AG08395 (cell line): Measurements from ENCODE around the gene CFDP1.

Source experiments
- DNase-seq: peaks from one replicate; pipeline ENCODE4 v3.0.0; 2012; ENCODE audit warnings: mixed read lengths, low spot score

Gene CFDP1

GRCh38 chr16:75406943-75407342, 26.4 kb downstream of the CFDP1 start:
- no peak for DNase-seq

GRCh38 chr16:75402821-75403475, 30.4 kb downstream of the CFDP1 start:
- peak; percentile 43 for DNase-seq

GRCh38 chr16:75402159-75402820, 31.0 kb downstream of the CFDP1 start:
- peak; percentile 44 for DNase-seq

- no peak for DNase-seq
These were observed 31.6 kb downstream of the CFDP1 start for GRCh38 chr16:75401691-75402090.

- DNase-seq: no peak
These were observed 35.0 kb downstream of the CFDP1 start for GRCh38 chr16:75398333-75398732.

GRCh38 chr16:75394941-75395340, 38.4 kb downstream of the CFDP1 start:
- DNase-seq: no peak

GRCh38 chr16:75392906-75393305, 40.4 kb downstream of the CFDP1 start:
- no peak for DNase-seq

- no peak for DNase-seq
These were observed 42.2 kb downstream of the CFDP1 start for GRCh38 chr16:75390926-75391653.

GRCh38 chr16:75389096-75389690, 44.1 kb downstream of the CFDP1 start:
- no peak for DNase-seq

GRCh38 chr16:75387951-75388350, 45.4 kb downstream of the CFDP1 start:
- no peak for DNase-seq

GRCh38 chr16:75385507-75386152, 47.7 kb downstream of the CFDP1 start:
- DNase-seq: peak; percentile 55

- DNase-seq: no peak
These were observed 50.2 kb downstream of the CFDP1 start for GRCh38 chr16:75383141-75383540.

GRCh38 chr16:75382611-75383010, 50.7 kb downstream of the CFDP1 start:
- no peak for DNase-seq

- no peak for DNase-seq
These were observed 52.4 kb downstream of the CFDP1 start for GRCh38 chr16:75380870-75381269.

- DNase-seq: no peak
These were observed 53.1 kb downstream of the CFDP1 start for GRCh38 chr16:75379911-75380847.

- DNase-seq: no peak
These were observed 54.0 kb downstream of the CFDP1 start for GRCh38 chr16:75379339-75379738.

GRCh38 chr16:75378616-75379015, 54.7 kb downstream of the CFDP1 start:
- DNase-seq: no peak

- peak; percentile 86 for DNase-seq
These were observed 55.4 kb downstream of the CFDP1 start for GRCh38 chr16:75377729-75378386.

GRCh38 chr16:75376475-75377161, 56.7 kb downstream of the CFDP1 start:
- no peak for DNase-seq

- no peak for DNase-seq
These were observed 58.9 kb downstream of the CFDP1 start for GRCh38 chr16:75374388-75374787.
